ENCODE data around the gene CHST2.
"Not testable (repeated sequence)": the region's sequence is repeated elsewhere in the genome, so short reads cannot be mapped to it uniquely, and the experiment has no call there.

The CHST2 gene

GRCh38 chr3:143119009-143119914, at the start of gene CHST2:
Gene CHST2, plus strand, starts transcription at chr3:143119771. Its CDS starts 1,046 bp downstream, at chr3:143120817.
- peak; percentile 34 to 59 for DNase-seq (ENCODE audit: low read depth in 1 of 2, low spot score in 1 of 2)

- no peak for DNase-seq (ENCODE audit: low read depth in 1 of 2, low spot score in 1 of 2)
These were observed 48.5 kb upstream of the CHST2 start for GRCh38 chr3:143070977-143071551.

- no peak for DNase-seq (ENCODE audit: low read depth in 1 of 2, low spot score in 1 of 2)
These were observed 47.8 kb upstream of the CHST2 start for GRCh38 chr3:143071776-143072175.

- DNase-seq (ENCODE audit: low read depth in 1 of 2, low spot score in 1 of 2) = not testable (repeated sequence)
These were observed 47.1 kb upstream of the CHST2 start for GRCh38 chr3:143072298-143073020.

GRCh38 chr3:143073541-143073940, 46.0 kb upstream of the CHST2 start:
- DNase-seq (ENCODE audit: low read depth in 1 of 2, low spot score in 1 of 2) = not testable (repeated sequence)

GRCh38 chr3:143073983-143074382, 45.6 kb upstream of the CHST2 start:
- not testable (repeated sequence) for DNase-seq (ENCODE audit: low read depth in 1 of 2, low spot score in 1 of 2)

GRCh38 chr3:143078883-143079282, 40.7 kb upstream of the CHST2 start:
- DNase-seq (ENCODE audit: low read depth in 1 of 2, low spot score in 1 of 2) = no peak

GRCh38 chr3:143080196-143080595, 39.4 kb upstream of the CHST2 start:
- no peak for DNase-seq (ENCODE audit: low read depth in 1 of 2, low spot score in 1 of 2)

GRCh38 chr3:143081365-143081764, 38.2 kb upstream of the CHST2 start:
- DNase-seq (ENCODE audit: low read depth in 1 of 2, low spot score in 1 of 2) = no peak

- no peak for DNase-seq (ENCODE audit: low read depth in 1 of 2, low spot score in 1 of 2)
These were observed 37.5 kb upstream of the CHST2 start for GRCh38 chr3:143081844-143082778.

- no peak for DNase-seq (ENCODE audit: low read depth in 1 of 2, low spot score in 1 of 2)
These were observed 35.8 kb upstream of the CHST2 start for GRCh38 chr3:143083781-143084180.

GRCh38 chr3:143084856-143085731, 34.5 kb upstream of the CHST2 start:
- no peak for DNase-seq (ENCODE audit: low read depth in 1 of 2, low spot score in 1 of 2)

- DNase-seq (ENCODE audit: low read depth in 1 of 2, low spot score in 1 of 2) = no peak
These were observed 30.7 kb upstream of the CHST2 start for GRCh38 chr3:143088835-143089234.

GRCh38 chr3:143089965-143090364, 29.6 kb upstream of the CHST2 start:
- no peak for DNase-seq (ENCODE audit: low read depth in 1 of 2, low spot score in 1 of 2)

GRCh38 chr3:143090486-143090885, 29.1 kb upstream of the CHST2 start:
- DNase-seq (ENCODE audit: low read depth in 1 of 2, low spot score in 1 of 2) = no peak

GRCh38 chr3:143090976-143091837, 28.4 kb upstream of the CHST2 start:
- DNase-seq (ENCODE audit: low read depth in 1 of 2, low spot score in 1 of 2) = no peak

- DNase-seq (ENCODE audit: low read depth in 1 of 2, low spot score in 1 of 2) = no peak
These were observed 27.4 kb upstream of the CHST2 start for GRCh38 chr3:143092191-143092590.

- DNase-seq (ENCODE audit: low read depth in 1 of 2, low spot score in 1 of 2) = no peak
These were observed 23.8 kb upstream of the CHST2 start for GRCh38 chr3:143095813-143096212.

Measured in stimulated activated CD4-positive, alpha-beta T cell treated with anti-CD3 and anti-CD28 coated beads, Interleukin-15, amount 100 ng/mL, for 1 hour (primary cell).